Ishikawa (cell line): ENCODE data around the gene GDE1.

Experiments
- CEBPB ChIP-seq: IDR thresholded peaks from 2 replicates; pipeline ENCODE4 v1.6.1; 2012
- CREB1 ChIP-seq: IDR thresholded peaks from 2 replicates; pipeline ENCODE4 v1.6.1; 2012; ENCODE audit warnings: low read depth
- EGR1 ChIP-seq: IDR thresholded peaks from 2 replicates; pipeline ENCODE4 v1.6.1; 2012
- EP300 ChIP-seq: IDR thresholded peaks from 2 replicates; pipeline ENCODE4 v1.6.1; 2012; ENCODE audit warnings: borderline replicate concordance
- FOXM1 ChIP-seq: IDR thresholded peaks from 2 replicates; pipeline ENCODE4 v1.6.1; 2012; ENCODE audit warnings: low read depth, borderline replicate concordance
- NFIC ChIP-seq: IDR thresholded peaks from 2 replicates; pipeline ENCODE4 v1.6.1; 2012
- RAD21 ChIP-seq: IDR thresholded peaks from 2 replicates; pipeline ENCODE4 v1.6.1; 2012; ENCODE audit warnings: low read depth
- REST ChIP-seq: IDR thresholded peaks from 2 replicates; pipeline ENCODE4 v1.6.1; 2012; ENCODE audit warnings: low read depth, mild to moderate bottlenecking
- TAF1 ChIP-seq: IDR thresholded peaks from 2 replicates; pipeline ENCODE4 v1.6.1; 2012; ENCODE audit warnings: low read depth, mild to moderate bottlenecking
- TCF12 ChIP-seq: IDR thresholded peaks from 2 replicates; pipeline ENCODE4 v1.6.1; 2012; ENCODE audit warnings: low read depth
- TEAD4 ChIP-seq: IDR thresholded peaks from 2 replicates; pipeline ENCODE4 v1.6.1; 2012
- USF1 ChIP-seq: IDR thresholded peaks from 2 replicates; pipeline ENCODE4 v1.6.1; 2012
- YY1 ChIP-seq: IDR thresholded peaks from 2 replicates; pipeline ENCODE4 v1.6.1; 2012; ENCODE audit warnings: low read depth
- ZBTB7A ChIP-seq: IDR thresholded peaks from 2 replicates; pipeline ENCODE4 v1.6.1; 2012; ENCODE audit warnings: low read depth
- TF ChIP-seq, protein P1 (sequence below): IDR thresholded peaks from 2 replicates; pipeline ENCODE4 v1.6.1; 2012

GDE1 gene

DNA sequence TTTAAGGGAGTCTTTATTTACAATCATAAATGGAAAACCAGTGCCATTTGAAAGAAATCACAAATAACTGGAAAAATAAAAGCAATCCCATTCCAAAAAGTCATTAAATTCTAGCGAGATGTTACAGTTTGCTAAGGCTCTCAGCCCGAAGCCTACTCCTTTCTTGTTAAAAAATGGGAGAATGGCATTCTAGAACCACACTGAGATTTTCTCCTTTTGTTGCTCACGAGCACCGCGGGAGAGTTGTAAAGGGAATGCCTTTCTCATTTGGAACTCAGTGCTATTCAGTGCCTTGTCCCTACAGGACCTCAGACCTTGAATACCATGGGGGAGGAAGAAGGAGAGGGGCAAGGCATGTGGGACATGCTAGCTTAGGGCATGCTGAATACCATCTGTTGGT, 36.3 kb downstream of the GDE1 start:
- no peak for TF ChIP-seq CREB1
- TF ChIP-seq TEAD4: no peak
- TF ChIP-seq NFIC: no peak
- TF ChIP-seq USF1: no peak
- no peak for TF ChIP-seq TCF12
- TF ChIP-seq FOXM1: no peak
- no peak for TF ChIP-seq REST
- no peak for TF ChIP-seq EP300
- no peak for TF ChIP-seq YY1
- TF ChIP-seq ZBTB7A: no peak
- no peak for TF ChIP-seq RAD21
- no peak for TF ChIP-seq CEBPB
- TF ChIP-seq EGR1: no peak
- TF ChIP-seq, protein P1, sequence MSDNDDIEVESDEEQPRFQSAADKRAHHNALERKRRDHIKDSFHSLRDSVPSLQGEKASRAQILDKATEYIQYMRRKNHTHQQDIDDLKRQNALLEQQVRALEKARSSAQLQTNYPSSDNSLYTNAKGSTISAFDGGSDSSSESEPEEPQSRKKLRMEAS: no peak
- TF ChIP-seq TAF1: no peak

DNA sequence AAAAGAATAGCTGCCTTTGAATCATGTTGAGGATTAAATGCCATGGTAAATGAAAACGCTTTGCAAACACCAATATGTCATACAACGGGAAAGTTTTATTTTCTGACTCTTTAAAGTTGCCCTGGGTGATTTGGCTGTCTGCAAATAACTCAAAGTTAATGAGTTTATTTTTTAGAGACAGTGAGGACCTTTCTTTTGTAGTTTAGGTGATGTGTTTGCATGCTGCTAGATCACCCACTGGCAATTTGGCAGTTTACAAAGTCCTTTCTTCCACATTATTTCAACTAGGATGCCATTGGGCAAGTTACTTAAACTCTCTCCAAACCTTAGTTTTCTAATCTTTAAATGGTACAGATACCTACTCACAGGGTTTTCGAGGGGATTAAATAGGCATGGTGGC, 37.8 kb downstream of the GDE1 start:
- TF ChIP-seq, protein P1: no peak
- TF ChIP-seq REST (no peak), EGR1 (no peak), FOXM1 (no peak), RAD21 (no peak), YY1 (no peak), TEAD4 (no peak), TAF1 (no peak), ZBTB7A (no peak), CREB1 (no peak), TCF12 (no peak)

- no peak for TF ChIP-seq YY1
- no peak for TF ChIP-seq TAF1
- no peak for TF ChIP-seq USF1
- TF ChIP-seq, protein P1: no peak
- TF ChIP-seq CREB1: no peak
- TF ChIP-seq ZBTB7A: no peak
Observed at GRCh38 chr16:19482291-19482690, 39.6 kb downstream of the GDE1 start.

DNA sequence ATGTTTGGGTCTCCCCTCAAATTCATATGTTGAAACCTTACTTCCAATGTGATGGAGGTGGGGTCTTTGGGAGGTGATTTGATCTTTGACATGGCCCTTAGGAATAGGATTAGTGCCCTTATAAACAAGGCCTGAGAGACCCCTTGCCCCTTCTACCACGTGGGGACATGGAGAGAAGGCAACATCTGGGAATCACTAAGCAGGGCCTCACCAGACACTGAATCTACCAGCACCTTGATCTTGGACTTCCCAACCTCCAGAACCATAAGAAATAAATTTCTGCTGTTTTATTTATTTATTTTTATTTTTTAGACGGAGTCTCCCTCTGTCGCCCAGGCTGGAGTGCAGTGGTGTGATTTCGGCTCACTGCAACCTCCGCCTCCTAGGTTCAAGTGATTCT, 40.1 kb downstream of the GDE1 start:
- TF ChIP-seq, protein P1: no peak
- TF ChIP-seq YY1: no peak
- TF ChIP-seq EP300: no peak
- TF ChIP-seq TEAD4: no peak
- no peak for TF ChIP-seq FOXM1
- no peak for TF ChIP-seq CREB1
- TF ChIP-seq RAD21: no peak
- no peak for TF ChIP-seq REST
- no peak for TF ChIP-seq NFIC
- no peak for TF ChIP-seq ZBTB7A
- no peak for TF ChIP-seq CEBPB
- TF ChIP-seq EGR1: no peak
- no peak for TF ChIP-seq TAF1
- TF ChIP-seq USF1: no peak
- no peak for TF ChIP-seq TCF12
